Measurements from ENCODE around the gene GPC5.

GPC5 gene

GRCh38 chr13:92656648-92657047 lies 1258.2 kb downstream of the GPC5 start:
- no peaks in the 10 kb centered on the region for H3K27me3 ChIP-seq
- no peak overlapping the region for H3K27ac ChIP-seq
- H3K36me3 ChIP-seq = no peaks in the 10 kb centered on the region
- intact Hi-C loops (cut with DNase I; ENCODE audit: low total_unique reads) = no loop called here
- no peak for TF ChIP-seq CTCF (IDR thresholded peaks at IDR 0.05)
- no peaks in the 10 kb centered on the region for H3K9me3 ChIP-seq
- H3K4me1 ChIP-seq = no peaks in the 10 kb centered on the region
- DNase-seq = no peak
- no peak overlapping the region for H3K4me3 ChIP-seq

- no peaks in the 10 kb centered on the region for H3K9me3 ChIP-seq
- no peaks in the 10 kb centered on the region for H3K36me3 ChIP-seq
- no peaks in the 10 kb centered on the region for H3K4me1 ChIP-seq
- TF ChIP-seq CTCF (IDR thresholded peaks at IDR 0.05) = no peak
- DNase-seq = no peak
- H3K27me3 ChIP-seq = no peaks in the 10 kb centered on the region
- no peak overlapping the region for H3K27ac ChIP-seq
- intact Hi-C loops (cut with DNase I; ENCODE audit: low total_unique reads) = no loop called here
- H3K4me3 ChIP-seq = no peak overlapping the region
Measured at GRCh38 chr13:92657565-92657964, 1259.1 kb downstream of the GPC5 start.

- intact Hi-C loops (cut with DNase I; ENCODE audit: low total_unique reads) = no loop called here
- H3K4me3 ChIP-seq = no peak overlapping the region
- H3K36me3 ChIP-seq = no peaks in the 10 kb centered on the region
- no peaks in the 10 kb centered on the region for H3K9me3 ChIP-seq
- H3K27me3 ChIP-seq = no peaks in the 10 kb centered on the region
- no peak for TF ChIP-seq CTCF (IDR thresholded peaks at IDR 0.05)
- DNase-seq = no peak
- H3K27ac ChIP-seq = no peak overlapping the region
- no peaks in the 10 kb centered on the region for H3K4me1 ChIP-seq
Measured at GRCh38 chr13:92658293-92658692, 1259.9 kb downstream of the GPC5 start.

- TF ChIP-seq CTCF (IDR thresholded peaks at IDR 0.05) = no peak
- no peaks in the 10 kb centered on the region for H3K36me3 ChIP-seq
- H3K4me1 ChIP-seq = no peaks in the 10 kb centered on the region
- H3K4me3 ChIP-seq = no peak overlapping the region
- no peak for DNase-seq
- intact Hi-C loops (cut with DNase I; ENCODE audit: low total_unique reads) = no loop called here
- no peaks in the 10 kb centered on the region for H3K9me3 ChIP-seq
- no peak overlapping the region for H3K27ac ChIP-seq
- no peaks in the 10 kb centered on the region for H3K27me3 ChIP-seq
Measured at GRCh38 chr13:92661406-92661805, 1263.0 kb downstream of the GPC5 start.

- TF ChIP-seq CTCF (IDR thresholded peaks at IDR 0.05) = no peak
- Histone ChIP-seq H3K27me3 (no peaks in the 10 kb centered on the region), H3K9me3 (no peaks in the 10 kb centered on the region), H3K27ac (no peak overlapping the region), H3K4me1 (no peaks in the 10 kb centered on the region), H3K36me3 (no peaks in the 10 kb centered on the region), H3K4me3 (no peak overlapping the region)
- intact Hi-C loops (cut with DNase I; ENCODE audit: low total_unique reads) = no loop called here
- no peak for DNase-seq
Measured at GRCh38 chr13:92668157-92668556, 1269.7 kb downstream of the GPC5 start.

- Histone ChIP-seq H3K36me3 (no peaks in the 10 kb centered on the region), H3K27ac (no peak overlapping the region), H3K27me3 (no peaks in the 10 kb centered on the region), H3K4me3 (no peak overlapping the region), H3K9me3 (no peaks in the 10 kb centered on the region), H3K4me1 (no peaks in the 10 kb centered on the region)
- no peak for TF ChIP-seq CTCF (IDR thresholded peaks at IDR 0.05)
- intact Hi-C loops (cut with DNase I; ENCODE audit: low total_unique reads) = no loop called here
- no peak for DNase-seq
Measured at GRCh38 chr13:92670096-92670495, 1271.7 kb downstream of the GPC5 start.

Data from tibial artery (tissue), 4 donors.